Mammary epithelial cell (primary cell): Measurements from ENCODE around the gene MYL4.

Experiments
- EZH2 ChIP-seq: IDR thresholded peaks from 2 replicates; pipeline ENCODE4 v1.6.1; 2012; ENCODE audit warnings: low read length, inconsistent platforms, borderline replicate concordance
- TF ChIP-seq, protein P1 (sequence below), 2 donors: IDR thresholded peaks in 1 of 2; conservative IDR thresholded peaks in 1 of 2; 2 replicates each; pipeline ENCODE4 v1.5.1; 2011 to 2012; ENCODE audit warnings: inconsistent platforms in 2 of 2, low read length in 2 of 2, mild to moderate bottlenecking in 2 of 2, control low read depth in 1 of 2, low read depth in 1 of 2; ENCODE audit not compliant: insufficient read depth in 1 of 2; ENCODE audit errors: extremely low read depth in 1 of 2

DNA sequence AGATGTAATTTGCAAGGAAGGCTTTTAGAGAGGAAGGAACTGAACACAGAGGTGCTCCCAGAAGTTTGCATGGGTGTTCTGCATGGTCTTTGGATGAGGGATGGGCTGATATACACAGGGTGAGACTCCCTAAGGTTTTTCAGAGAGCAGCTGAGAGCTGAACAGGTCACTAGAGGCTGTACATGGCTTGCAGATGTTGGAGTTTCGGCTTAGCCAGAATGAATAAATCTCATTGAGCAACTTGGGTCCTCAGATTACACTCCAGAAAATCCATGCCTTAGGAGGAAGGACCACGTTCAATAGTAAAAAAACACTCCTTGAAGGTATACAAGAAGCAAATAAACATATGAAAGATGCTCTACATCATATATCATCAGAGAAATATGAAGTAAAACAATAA, 37.0 kb downstream of the MYL4 start:
- TF ChIP-seq, protein P1, sequence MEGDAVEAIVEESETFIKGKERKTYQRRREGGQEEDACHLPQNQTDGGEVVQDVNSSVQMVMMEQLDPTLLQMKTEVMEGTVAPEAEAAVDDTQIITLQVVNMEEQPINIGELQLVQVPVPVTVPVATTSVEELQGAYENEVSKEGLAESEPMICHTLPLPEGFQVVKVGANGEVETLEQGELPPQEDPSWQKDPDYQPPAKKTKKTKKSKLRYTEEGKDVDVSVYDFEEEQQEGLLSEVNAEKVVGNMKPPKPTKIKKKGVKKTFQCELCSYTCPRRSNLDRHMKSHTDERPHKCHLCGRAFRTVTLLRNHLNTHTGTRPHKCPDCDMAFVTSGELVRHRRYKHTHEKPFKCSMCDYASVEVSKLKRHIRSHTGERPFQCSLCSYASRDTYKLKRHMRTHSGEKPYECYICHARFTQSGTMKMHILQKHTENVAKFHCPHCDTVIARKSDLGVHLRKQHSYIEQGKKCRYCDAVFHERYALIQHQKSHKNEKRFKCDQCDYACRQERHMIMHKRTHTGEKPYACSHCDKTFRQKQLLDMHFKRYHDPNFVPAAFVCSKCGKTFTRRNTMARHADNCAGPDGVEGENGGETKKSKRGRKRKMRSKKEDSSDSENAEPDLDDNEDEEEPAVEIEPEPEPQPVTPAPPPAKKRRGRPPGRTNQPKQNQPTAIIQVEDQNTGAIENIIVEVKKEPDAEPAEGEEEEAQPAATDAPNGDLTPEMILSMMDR (conservative IDR thresholded peaks at IDR 0.05 in 1 of 2, IDR thresholded peaks at IDR 0.05 in 1 of 2; ENCODE audit: extremely low read depth in 1 of 2, insufficient read depth in 1 of 2, low read depth in 1 of 2, low read length in 2 of 2): no peak
- no peak for TF ChIP-seq EZH2
